ENCODE results near the gene MGRN1.

Gene MGRN1

GRCh38 chr16:4654011-4654963 lies 29.7 kb downstream of the MGRN1 start:
- DNase-seq (ENCODE audit: low spot score), result no peak

GRCh38 chr16:4654964-4655590 lies 30.5 kb downstream of the MGRN1 start:
- DNase-seq (ENCODE audit: low spot score), result no peak

GRCh38 chr16:4655801-4656200 lies 31.2 kb downstream of the MGRN1 start:
- DNase-seq (ENCODE audit: low spot score), result no peak

- no peak for DNase-seq (ENCODE audit: low spot score)
Measured at GRCh38 chr16:4656221-4656620, 31.6 kb downstream of the MGRN1 start.

- DNase-seq (ENCODE audit: low spot score), result no peak
Measured at GRCh38 chr16:4656695-4657686, 32.4 kb downstream of the MGRN1 start.

GRCh38 chr16:4659363-4660353 lies 35.0 kb downstream of the MGRN1 start:
- no peak for DNase-seq (ENCODE audit: low spot score)

- peak; percentile 82 for DNase-seq (ENCODE audit: low spot score)
Measured at GRCh38 chr16:4660454-4661007, 35.9 kb downstream of the MGRN1 start.

- no peak for DNase-seq (ENCODE audit: low spot score)
Measured at GRCh38 chr16:4661661-4662060, 37.0 kb downstream of the MGRN1 start.

- no peak for DNase-seq (ENCODE audit: low spot score)
Measured at GRCh38 chr16:4663465-4663776, 38.8 kb downstream of the MGRN1 start.

GRCh38 chr16:4663777-4664465 lies 39.3 kb downstream of the MGRN1 start:
- DNase-seq (ENCODE audit: low spot score), result peak; percentile 47

- DNase-seq (ENCODE audit: low spot score), result no peak
Measured at GRCh38 chr16:4664538-4665418, 40.2 kb downstream of the MGRN1 start.

GRCh38 chr16:4666537-4667202 lies 42.0 kb downstream of the MGRN1 start:
- no peak for DNase-seq (ENCODE audit: low spot score)

- no peak for DNase-seq (ENCODE audit: low spot score)
Measured at GRCh38 chr16:4667203-4667963, 42.8 kb downstream of the MGRN1 start.

GRCh38 chr16:4668313-4668960 lies 43.8 kb downstream of the MGRN1 start:
- DNase-seq (ENCODE audit: low spot score), result no peak

- no peak for DNase-seq (ENCODE audit: low spot score)
Measured at GRCh38 chr16:4673387-4674046, 48.9 kb downstream of the MGRN1 start.

- no peak for DNase-seq (ENCODE audit: low spot score)
Measured at GRCh38 chr16:4674926-4675530, 50.4 kb downstream of the MGRN1 start.

Measured in putamen (tissue), 1 donor.